Measurements from ENCODE around the gene GPAT3.

The GPAT3 gene

DNA sequence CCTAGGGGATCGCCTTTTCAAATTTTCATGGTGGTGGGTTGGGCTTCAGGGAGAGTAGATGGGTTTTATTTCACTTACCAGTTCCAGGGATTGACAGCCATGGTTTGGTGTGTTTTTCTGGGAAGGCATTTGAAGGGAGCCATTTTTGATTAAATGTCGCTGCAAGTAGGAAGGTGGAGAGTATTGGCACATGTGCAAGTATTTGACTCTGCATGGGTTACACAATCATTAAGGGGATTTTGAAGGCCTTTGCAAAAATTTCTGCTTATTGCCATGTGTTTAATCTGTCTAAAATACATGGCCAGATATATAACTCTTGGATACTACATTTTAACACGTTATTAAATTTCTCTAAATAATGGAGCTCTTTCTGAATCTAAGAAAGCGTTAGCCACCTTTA is 55.1 kb downstream of the GPAT3 start:
- Histone ChIP-seq H3K27me3 (replicated peaks in 2 of 5; ENCODE audit: control insufficient read depth in 4 of 5, insufficient read depth in 5 of 5, low read length in 4 of 5) (no peaks in the 10 kb centered on the region), H3K4me1 (ENCODE audit: control extremely low read depth in 1 of 4, control insufficient read depth in 4 of 4, insufficient read depth in 4 of 4, low read length in 3 of 4) (no peaks in the 10 kb centered on the region), H3K27ac (ENCODE audit: insufficient read depth in 1 of 2, low read depth in 1 of 2, low read length in 2 of 2, poor library complexity in 1 of 2, severe bottlenecking in 2 of 2) (no peak overlapping the region), H3K36me3 (ENCODE audit: control insufficient read depth in 4 of 4, insufficient read depth in 4 of 4, low read length in 3 of 4) (peaks cover 0 to 27% (median 18%) of the 10 kb centered on the region in 4 experiments), H3K9me3 (ENCODE audit: control extremely low read depth in 1 of 5, control insufficient read depth in 4 of 5, insufficient read depth in 2 of 5, low read depth in 1 of 5, low read length in 4 of 5) (peaks cover 0 to 5% (median 3%) of the 10 kb centered on the region in 5 experiments), H3K4me3 (ENCODE audit: control insufficient read depth in 1 of 7, extremely low read depth in 1 of 7, insufficient read depth in 4 of 7, low read depth in 2 of 7, low read length in 6 of 7) (no peak overlapping the region)
- CTCF ChIA-PET, result no interaction called here
- 100% methylated on average over 2 of the region's 4 CpGs for WGBS (ENCODE audit: insufficient coverage)
- POLR2A ChIA-PET, result no interaction called here
- no peak for DNase-seq

GRCh38 chr4:83591730-83592129 is 55.8 kb downstream of the GPAT3 start:
- H3K27ac ChIP-seq (ENCODE audit: insufficient read depth in 1 of 2, low read depth in 1 of 2, low read length in 2 of 2, poor library complexity in 1 of 2, severe bottlenecking in 2 of 2), result no peak overlapping the region
- no CpG with 5 or more reads among the region's 1 CpG for WGBS (ENCODE audit: insufficient coverage)
- POLR2A ChIA-PET, result no interaction called here
- H3K9me3 ChIP-seq (ENCODE audit: control extremely low read depth in 1 of 5, control insufficient read depth in 4 of 5, insufficient read depth in 2 of 5, low read depth in 1 of 5, low read length in 4 of 5), result peaks cover 0 to 5% (median 3%) of the 10 kb centered on the region in 5 experiments
- no peak for DNase-seq
- H3K4me3 ChIP-seq (ENCODE audit: control insufficient read depth in 1 of 7, extremely low read depth in 1 of 7, insufficient read depth in 4 of 7, low read depth in 2 of 7, low read length in 6 of 7), result no peak overlapping the region
- H3K27me3 ChIP-seq (replicated peaks in 2 of 5; ENCODE audit: control insufficient read depth in 4 of 5, insufficient read depth in 5 of 5, low read length in 4 of 5), result no peaks in the 10 kb centered on the region
- CTCF ChIA-PET, result no interaction called here
- peaks cover 0 to 30% (median 19%) of the 10 kb centered on the region in 4 experiments for H3K36me3 ChIP-seq (ENCODE audit: control insufficient read depth in 4 of 4, insufficient read depth in 4 of 4, low read length in 3 of 4)
- H3K4me1 ChIP-seq (ENCODE audit: control extremely low read depth in 1 of 4, control insufficient read depth in 4 of 4, insufficient read depth in 4 of 4, low read length in 3 of 4), result no peaks in the 10 kb centered on the region

GRCh38 chr4:83599183-83599582 is 63.3 kb downstream of the GPAT3 start:
- DNase-seq, result peak in 1 of 3 donors; percentile 59
- WGBS (ENCODE audit: insufficient coverage), result no CpG with 5 or more reads among the region's 1 CpG
- Histone ChIP-seq H3K27ac (ENCODE audit: insufficient read depth in 1 of 2, low read depth in 1 of 2, low read length in 2 of 2, poor library complexity in 1 of 2, severe bottlenecking in 2 of 2) (no peak overlapping the region), H3K9me3 (ENCODE audit: control extremely low read depth in 1 of 5, control insufficient read depth in 4 of 5, insufficient read depth in 2 of 5, low read depth in 1 of 5, low read length in 4 of 5) (peaks cover 0 to 3% (median 1%) of the 10 kb centered on the region in 5 experiments), H3K27me3 (replicated peaks in 2 of 5; ENCODE audit: control insufficient read depth in 4 of 5, insufficient read depth in 5 of 5, low read length in 4 of 5) (no peaks in the 10 kb centered on the region), H3K4me1 (ENCODE audit: control extremely low read depth in 1 of 4, control insufficient read depth in 4 of 4, insufficient read depth in 4 of 4, low read length in 3 of 4) (no peaks in the 10 kb centered on the region), H3K4me3 (ENCODE audit: control insufficient read depth in 1 of 7, extremely low read depth in 1 of 7, insufficient read depth in 4 of 7, low read depth in 2 of 7, low read length in 6 of 7) (no peak overlapping the region), H3K36me3 (ENCODE audit: control insufficient read depth in 4 of 4, insufficient read depth in 4 of 4, low read length in 3 of 4) (peaks cover 2 to 32% (median 20%) of the 10 kb centered on the region in 4 experiments)
- CTCF ChIA-PET, result interaction anchor here (0.5 to 2.6 kb wide), 8 partner anchors 11 to 116 kb away, joined by 3 to 12 read pairs (median 3); no protein-coding TSS in a partner anchor
- POLR2A ChIA-PET, result no interaction called here

- Histone ChIP-seq H3K4me3 (ENCODE audit: control insufficient read depth in 1 of 7, extremely low read depth in 1 of 7, insufficient read depth in 4 of 7, low read depth in 2 of 7, low read length in 6 of 7) (no peak overlapping the region), H3K27ac (ENCODE audit: insufficient read depth in 1 of 2, low read depth in 1 of 2, low read length in 2 of 2, poor library complexity in 1 of 2, severe bottlenecking in 2 of 2) (no peak overlapping the region), H3K9me3 (ENCODE audit: control extremely low read depth in 1 of 5, control insufficient read depth in 4 of 5, insufficient read depth in 2 of 5, low read depth in 1 of 5, low read length in 4 of 5) (peaks cover 0 to 3% (median 1%) of the 10 kb centered on the region in 5 experiments), H3K27me3 (replicated peaks in 2 of 5; ENCODE audit: control insufficient read depth in 4 of 5, insufficient read depth in 5 of 5, low read length in 4 of 5) (no peaks in the 10 kb centered on the region), H3K4me1 (ENCODE audit: control extremely low read depth in 1 of 4, control insufficient read depth in 4 of 4, insufficient read depth in 4 of 4, low read length in 3 of 4) (no peaks in the 10 kb centered on the region), H3K36me3 (ENCODE audit: control insufficient read depth in 4 of 4, insufficient read depth in 4 of 4, low read length in 3 of 4) (peaks cover 2 to 15% (median 11%) of the 10 kb centered on the region in 4 experiments)
- ChIA-PET POLR2A (no interaction called here), CTCF (no interaction called here)
- no peak for DNase-seq
- WGBS (ENCODE audit: insufficient coverage), result 96% methylated on average over 3 of the region's 3 CpGs
These were observed 67.2 kb downstream of the GPAT3 start for GRCh38 chr4:83603129-83603528.

DNA sequence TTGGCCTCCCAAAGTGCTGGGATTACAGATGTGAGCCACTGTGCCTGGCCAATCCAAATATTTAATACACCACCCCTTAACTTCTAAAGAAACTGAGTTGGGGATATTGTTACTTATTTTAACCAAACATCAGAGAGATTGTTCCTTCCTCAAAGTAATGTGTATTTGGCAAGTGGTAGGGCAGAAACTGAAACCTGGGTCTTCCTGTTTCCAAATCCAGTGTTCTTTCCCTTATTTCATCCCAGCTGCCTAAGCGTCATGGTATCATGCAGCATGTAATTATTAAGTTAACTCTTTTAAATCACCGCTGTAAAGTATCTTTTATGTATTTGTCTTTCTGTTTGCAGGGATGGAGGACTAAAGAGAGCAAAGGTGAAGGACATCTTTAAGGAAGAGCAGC is 68.4 kb downstream of the GPAT3 start:
- Histone ChIP-seq H3K4me1 (ENCODE audit: control extremely low read depth in 1 of 4, control insufficient read depth in 4 of 4, insufficient read depth in 4 of 4, low read length in 3 of 4) (no peaks in the 10 kb centered on the region), H3K4me3 (ENCODE audit: control insufficient read depth in 1 of 7, extremely low read depth in 1 of 7, insufficient read depth in 4 of 7, low read depth in 2 of 7, low read length in 6 of 7) (no peak overlapping the region), H3K36me3 (ENCODE audit: control insufficient read depth in 4 of 4, insufficient read depth in 4 of 4, low read length in 3 of 4) (peaks cover 2 to 8% (median 6%) of the 10 kb centered on the region in 4 experiments), H3K9me3 (ENCODE audit: control extremely low read depth in 1 of 5, control insufficient read depth in 4 of 5, insufficient read depth in 2 of 5, low read depth in 1 of 5, low read length in 4 of 5) (peaks cover 0 to 1% (median 0%) of the 10 kb centered on the region in 5 experiments), H3K27ac (ENCODE audit: insufficient read depth in 1 of 2, low read depth in 1 of 2, low read length in 2 of 2, poor library complexity in 1 of 2, severe bottlenecking in 2 of 2) (no peak overlapping the region), H3K27me3 (replicated peaks in 2 of 5; ENCODE audit: control insufficient read depth in 4 of 5, insufficient read depth in 5 of 5, low read length in 4 of 5) (no peaks in the 10 kb centered on the region)
- POLR2A ChIA-PET, result no interaction called here
- 100% methylated on average over 1 of the region's 2 CpGs for WGBS (ENCODE audit: insufficient coverage)
- CTCF ChIA-PET, result no interaction called here
- no peak for DNase-seq

DNA sequence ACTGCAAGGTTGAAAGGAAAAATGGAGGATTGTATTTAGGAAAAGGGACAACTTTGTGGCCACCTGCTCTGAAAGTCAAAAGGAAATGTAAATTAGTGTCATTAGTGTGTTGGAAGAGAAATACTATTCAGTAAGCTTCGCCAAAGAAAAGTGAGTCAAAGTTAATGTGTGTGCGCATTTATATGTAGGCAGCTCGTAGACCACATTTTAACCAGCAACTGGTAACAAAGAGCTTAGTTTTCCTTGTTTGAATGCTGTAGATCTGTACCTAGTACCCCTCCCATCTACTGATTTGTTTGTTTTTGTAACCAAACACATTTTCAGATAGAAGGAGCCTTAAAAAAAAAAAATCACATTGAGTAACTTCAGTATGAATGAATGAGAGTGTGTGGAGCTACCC is 69.3 kb downstream of the GPAT3 start:
- CTCF ChIA-PET, result no interaction called here
- no peak for DNase-seq

DNA sequence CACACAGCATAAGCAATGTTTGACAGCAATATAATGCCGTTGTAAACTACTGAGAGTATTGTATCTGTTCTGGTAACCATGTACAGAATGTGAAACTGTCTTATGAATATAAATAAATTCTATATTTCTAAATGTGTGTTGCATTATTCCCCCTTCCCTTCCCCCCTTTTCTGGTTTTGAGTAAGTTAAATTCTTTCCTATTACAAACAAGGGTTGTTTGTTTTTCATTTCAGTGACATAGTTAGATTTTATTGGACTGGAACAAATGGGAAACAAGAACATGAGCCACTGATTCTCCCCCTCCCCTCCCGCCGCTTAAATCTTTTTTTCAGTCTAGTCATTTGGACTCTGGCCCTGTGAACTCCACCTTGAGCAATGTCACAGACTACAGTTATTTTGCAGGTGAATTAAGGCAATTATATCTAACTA is 69.8 kb downstream of the GPAT3 start:
- POLR2A ChIA-PET, result no interaction called here
- CTCF ChIA-PET, result no interaction called here
- H3K4me3 ChIP-seq (ENCODE audit: control insufficient read depth in 1 of 7, extremely low read depth in 1 of 7, insufficient read depth in 4 of 7, low read depth in 2 of 7, low read length in 6 of 7), result no peak overlapping the region
- H3K36me3 ChIP-seq (ENCODE audit: control insufficient read depth in 4 of 4, insufficient read depth in 4 of 4, low read length in 3 of 4), result peaks cover 0 to 4% (median under 1%) of the 10 kb centered on the region in 4 experiments
- H3K27me3 ChIP-seq (replicated peaks in 2 of 5; ENCODE audit: control insufficient read depth in 4 of 5, insufficient read depth in 5 of 5, low read length in 4 of 5), result no peaks in the 10 kb centered on the region
- H3K4me1 ChIP-seq (ENCODE audit: control extremely low read depth in 1 of 4, control insufficient read depth in 4 of 4, insufficient read depth in 4 of 4, low read length in 3 of 4), result no peaks in the 10 kb centered on the region
- DNase-seq, result no peak
- 92% methylated on average over 2 of the region's 3 CpGs for WGBS (ENCODE audit: insufficient coverage)
- H3K9me3 ChIP-seq (ENCODE audit: control extremely low read depth in 1 of 5, control insufficient read depth in 4 of 5, insufficient read depth in 2 of 5, low read depth in 1 of 5, low read length in 4 of 5), result peaks cover 0 to 9% (median 0%) of the 10 kb centered on the region in 5 experiments
- no peak overlapping the region for H3K27ac ChIP-seq (ENCODE audit: insufficient read depth in 1 of 2, low read depth in 1 of 2, low read length in 2 of 2, poor library complexity in 1 of 2, severe bottlenecking in 2 of 2)

More for the DNA sequence above, 69.3 kb downstream of the GPAT3 start:
- POLR2A ChIA-PET, result no interaction called here
- no peak overlapping the region for H3K4me3 ChIP-seq (ENCODE audit: control insufficient read depth in 1 of 7, extremely low read depth in 1 of 7, insufficient read depth in 4 of 7, low read depth in 2 of 7, low read length in 6 of 7)
- H3K36me3 ChIP-seq (ENCODE audit: control insufficient read depth in 4 of 4, insufficient read depth in 4 of 4, low read length in 3 of 4), result peaks cover 0 to 7% (median 1%) of the 10 kb centered on the region in 4 experiments
- H3K27ac ChIP-seq (ENCODE audit: insufficient read depth in 1 of 2, low read depth in 1 of 2, low read length in 2 of 2, poor library complexity in 1 of 2, severe bottlenecking in 2 of 2), result no peak overlapping the region
- peaks cover 0 to 4% (median 0%) of the 10 kb centered on the region in 5 experiments for H3K9me3 ChIP-seq (ENCODE audit: control extremely low read depth in 1 of 5, control insufficient read depth in 4 of 5, insufficient read depth in 2 of 5, low read depth in 1 of 5, low read length in 4 of 5)
- 100% methylated on average over 1 of the region's 3 CpGs for WGBS (ENCODE audit: insufficient coverage)
- H3K4me1 ChIP-seq (ENCODE audit: control extremely low read depth in 1 of 4, control insufficient read depth in 4 of 4, insufficient read depth in 4 of 4, low read length in 3 of 4), result no peaks in the 10 kb centered on the region
- no peaks in the 10 kb centered on the region for H3K27me3 ChIP-seq (replicated peaks in 2 of 5; ENCODE audit: control insufficient read depth in 4 of 5, insufficient read depth in 5 of 5, low read length in 4 of 5)

Data from common myeloid progenitor, CD34-positive (primary cell).